Left ventricle myocardium inferior (tissue), 1 donor: ENCODE data around the gene MSANTD7. TPM values are rescaled to one million over a fixed set of nuclear protein-coding genes. Genes with fewer than 3 reads are reported as not detected.
"Not testable (repeated sequence)": the region's sequence is repeated elsewhere in the genome, so short reads cannot be mapped to it uniquely, and the experiment has no call there.

Experiments used
- DNase-seq: peaks from one replicate; pipeline ENCODE4 v3.0.0-alpha.2; 2020
- H3K27ac ChIP-seq: fragments of 200-600 bp; replicated peaks from 2 replicates; pipeline ENCODE4 v1.8.0; 2021
- H3K27me3 ChIP-seq: fragments of 200-600 bp; 2 replicates; pipeline ENCODE4 v1.8.0; 2021; ENCODE audit warnings: low read depth
- H3K36me3 ChIP-seq: fragments of 200-600 bp; 2 replicates; pipeline ENCODE4 v1.8.0; 2021
- H3K4me1 ChIP-seq: fragments of 200-600 bp; 2 replicates; pipeline ENCODE4 v1.8.0; 2021
- H3K4me3 ChIP-seq: fragments of 200-600 bp; 2 replicates; pipeline ENCODE4 v1.8.0; 2021; ENCODE audit warnings: mild to moderate bottlenecking, moderate library complexity
- H3K9me3 ChIP-seq: fragments of 200-600 bp; replicated peaks from 2 replicates; pipeline ENCODE4 v1.8.0; 2021
- intact Hi-C: fragments of 100-400 bp; cut with micrococcal nuclease; formaldehyde crosslinking; loops from one replicate; pipeline ENCODE4 v1.11.0; 2022
- total RNA-seq: library from RNA; stranded (reverse); fragmentation: NEBNext Ultra II Directional; extraction: Animal tissue kit (Norgen Biotek cat#: 25700); gene quantifications from one replicate; pipeline ENCODE4 v1.2.1, GENCODE V29; 2021
- TF ChIP-seq, protein P1 (sequence below): fragments of 200-600 bp; IDR thresholded peaks from 2 replicates; pipeline ENCODE4 v1.8.0; 2021; ENCODE audit warnings: antibody characterized with exemption, mild to moderate bottlenecking, borderline replicate concordance
- donor health status: DM: no; HTN: yes; CAD: no; lungs with severe emphysema.

Gene MSANTD7
- total RNA-seq, 1 donor from 2014 or later = 5.0 TPM

GRCh38 chr10:14858338-14858960 lies 20.3 kb downstream of the MSANTD7 start:
- DNase-seq = no peak
- H3K27ac ChIP-seq = no peak overlapping the region
- no peak overlapping the region for H3K4me3 ChIP-seq
- TF ChIP-seq, protein P1, sequence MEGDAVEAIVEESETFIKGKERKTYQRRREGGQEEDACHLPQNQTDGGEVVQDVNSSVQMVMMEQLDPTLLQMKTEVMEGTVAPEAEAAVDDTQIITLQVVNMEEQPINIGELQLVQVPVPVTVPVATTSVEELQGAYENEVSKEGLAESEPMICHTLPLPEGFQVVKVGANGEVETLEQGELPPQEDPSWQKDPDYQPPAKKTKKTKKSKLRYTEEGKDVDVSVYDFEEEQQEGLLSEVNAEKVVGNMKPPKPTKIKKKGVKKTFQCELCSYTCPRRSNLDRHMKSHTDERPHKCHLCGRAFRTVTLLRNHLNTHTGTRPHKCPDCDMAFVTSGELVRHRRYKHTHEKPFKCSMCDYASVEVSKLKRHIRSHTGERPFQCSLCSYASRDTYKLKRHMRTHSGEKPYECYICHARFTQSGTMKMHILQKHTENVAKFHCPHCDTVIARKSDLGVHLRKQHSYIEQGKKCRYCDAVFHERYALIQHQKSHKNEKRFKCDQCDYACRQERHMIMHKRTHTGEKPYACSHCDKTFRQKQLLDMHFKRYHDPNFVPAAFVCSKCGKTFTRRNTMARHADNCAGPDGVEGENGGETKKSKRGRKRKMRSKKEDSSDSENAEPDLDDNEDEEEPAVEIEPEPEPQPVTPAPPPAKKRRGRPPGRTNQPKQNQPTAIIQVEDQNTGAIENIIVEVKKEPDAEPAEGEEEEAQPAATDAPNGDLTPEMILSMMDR = no peak
- H3K4me1 ChIP-seq = no peaks in the 10 kb centered on the region
- intact Hi-C loops = no loop called here
- H3K27me3 ChIP-seq = no peaks in the 10 kb centered on the region
- peaks cover 30% of the 10 kb centered on the region for H3K36me3 ChIP-seq
- no peaks in the 10 kb centered on the region for H3K9me3 ChIP-seq

- Histone ChIP-seq H3K27ac (no peak overlapping the region), H3K4me1 (no peaks in the 10 kb centered on the region), H3K27me3 (no peaks in the 10 kb centered on the region), H3K9me3 (no peaks in the 10 kb centered on the region), H3K4me3 (no peak overlapping the region), H3K36me3 (peaks cover 36% of the 10 kb centered on the region)
- intact Hi-C loops = no loop called here
- DNase-seq = no peak
- TF ChIP-seq, protein P1 = no peak
Measured at GRCh38 chr10:14859043-14859442, 20.9 kb downstream of the MSANTD7 start.

- intact Hi-C loops = no loop called here
- H3K4me1 ChIP-seq = no peaks in the 10 kb centered on the region
- TF ChIP-seq, protein P1 = no peak
- H3K36me3 ChIP-seq = peaks cover 36% of the 10 kb centered on the region
- no peak overlapping the region for H3K4me3 ChIP-seq
- H3K27ac ChIP-seq = no peak overlapping the region
- H3K9me3 ChIP-seq = no peaks in the 10 kb centered on the region
- DNase-seq = no peak
- H3K27me3 ChIP-seq = no peaks in the 10 kb centered on the region
Measured at GRCh38 chr10:14859775-14860174, 21.7 kb downstream of the MSANTD7 start.

GRCh38 chr10:14860791-14861190 lies 22.7 kb downstream of the MSANTD7 start:
- H3K27me3 ChIP-seq = no peaks in the 10 kb centered on the region
- TF ChIP-seq, protein P1 = no peak
- H3K9me3 ChIP-seq = no peaks in the 10 kb centered on the region
- no peak overlapping the region for H3K4me3 ChIP-seq
- peaks cover 40% of the 10 kb centered on the region for H3K36me3 ChIP-seq
- H3K4me1 ChIP-seq = no peaks in the 10 kb centered on the region
- DNase-seq = no peak
- H3K27ac ChIP-seq = no peak overlapping the region
- intact Hi-C loops = no loop called here

DNA sequence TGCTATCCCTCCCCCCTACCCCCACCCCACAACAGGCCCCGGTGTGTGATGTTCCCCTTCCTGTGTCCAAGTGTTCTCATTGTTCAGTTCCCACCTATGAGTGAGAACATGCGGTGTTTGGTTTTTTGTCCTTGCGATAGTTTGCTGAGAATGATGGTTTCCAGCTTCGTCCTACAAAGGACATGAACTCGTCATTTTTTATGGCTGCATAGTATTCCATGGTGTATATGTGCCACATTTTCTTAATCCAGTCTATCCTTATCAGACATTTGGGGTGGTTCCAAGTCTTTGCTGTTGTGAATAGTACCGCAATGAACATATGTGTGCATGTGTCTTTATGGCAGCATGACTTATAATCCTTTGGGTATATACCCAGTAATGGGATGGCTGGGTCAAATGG lies 26.4 kb downstream of the MSANTD7 start:
- intact Hi-C loops, DNase-seq, H3K27me3 ChIP-seq, H3K4me1 ChIP-seq, H3K4me3 ChIP-seq, H3K27ac ChIP-seq, H3K9me3 ChIP-seq: not testable (repeated sequence)
- peaks cover 53% of the 10 kb centered on the region for H3K36me3 ChIP-seq

GRCh38 chr10:14864871-14865270 lies 26.8 kb downstream of the MSANTD7 start:
- peaks cover 57% of the 10 kb centered on the region for H3K36me3 ChIP-seq
- H3K27me3 ChIP-seq, H3K9me3 ChIP-seq, DNase-seq, intact Hi-C loops, H3K4me1 ChIP-seq, H3K4me3 ChIP-seq, H3K27ac ChIP-seq: not testable (repeated sequence)
